Mucosa of stomach (tissue), 1 donor: Measurements from ENCODE around the gene GATD1.

Experiments
- H3K27me3 ChIP-seq: one replicate; pipeline ENCODE4 v1.7.0; 2013; ENCODE audit warnings: mild to moderate bottlenecking, low read length; ENCODE audit not compliant: control insufficient read depth, insufficient read depth
- H3K36me3 ChIP-seq: one replicate; pipeline ENCODE4 v1.7.0; 2013; ENCODE audit warnings: low read length; ENCODE audit not compliant: control insufficient read depth, insufficient read depth
- H3K4me1 ChIP-seq: one replicate; pipeline ENCODE4 v1.7.0; 2013; ENCODE audit warnings: mild to moderate bottlenecking, low read length; ENCODE audit not compliant: control insufficient read depth, insufficient read depth
- H3K4me3 ChIP-seq: one replicate; pipeline ENCODE4 v1.7.0; 2013; ENCODE audit warnings: low read length
- H3K9ac ChIP-seq: one replicate; pipeline ENCODE4 v1.7.0; 2013; ENCODE audit warnings: mild to moderate bottlenecking, low read length, moderate library complexity
- H3K9me3 ChIP-seq: one replicate; pipeline ENCODE4 v1.7.0; 2013; ENCODE audit warnings: mild to moderate bottlenecking, low read length, moderate library complexity; ENCODE audit not compliant: control insufficient read depth
- donor health status: Pancreatic carcinoma.

GATD1 gene

GRCh38 chr11:767238-767637, 10.0 kb downstream of the GATD1 start:
- Histone ChIP-seq H3K4me3 (no peak overlapping the region), H3K36me3 (peaks cover 10% of the 10 kb centered on the region)

GRCh38 chr11:766936-767210, 10.4 kb downstream of the GATD1 start:
- no peak overlapping the region for H3K4me3 ChIP-seq
- peaks cover 16% of the 10 kb centered on the region for H3K4me1 ChIP-seq
- peaks cover 10% of the 10 kb centered on the region for H3K36me3 ChIP-seq
- no peak overlapping the region for H3K9ac ChIP-seq
- no peaks in the 10 kb centered on the region for H3K9me3 ChIP-seq
- no peaks in the 10 kb centered on the region for H3K27me3 ChIP-seq

More at GRCh38 chr11:767238-767637, 10.0 kb downstream of the GATD1 start:
- Histone ChIP-seq H3K9me3 (no peaks in the 10 kb centered on the region), H3K27me3 (no peaks in the 10 kb centered on the region), H3K4me1 (peaks cover 14% of the 10 kb centered on the region), H3K9ac (no peak overlapping the region)

GRCh38 chr11:766106-766935, 11.0 kb downstream of the GATD1 start:
- Histone ChIP-seq H3K36me3 (peaks cover 10% of the 10 kb centered on the region), H3K9ac (no peak overlapping the region), H3K4me3 (no peak overlapping the region), H3K4me1 (peaks cover 16% of the 10 kb centered on the region), H3K27me3 (no peaks in the 10 kb centered on the region), H3K9me3 (no peaks in the 10 kb centered on the region)

- Histone ChIP-seq H3K27me3 (no peaks in the 10 kb centered on the region), H3K9ac (no peak overlapping the region), H3K36me3 (peaks cover 10% of the 10 kb centered on the region), H3K9me3 (no peaks in the 10 kb centered on the region), H3K4me3 (no peak overlapping the region), H3K4me1 (peaks cover 16% of the 10 kb centered on the region)
Measured at GRCh38 chr11:765802-766091, 11.5 kb downstream of the GATD1 start.

GRCh38 chr11:765025-765801, 12.1 kb downstream of the GATD1 start:
- no peaks in the 10 kb centered on the region for H3K9me3 ChIP-seq
- H3K27me3 ChIP-seq = no peaks in the 10 kb centered on the region
- H3K9ac ChIP-seq = no peak overlapping the region
- H3K4me3 ChIP-seq = no peak overlapping the region
- H3K36me3 ChIP-seq = peaks cover 12% of the 10 kb centered on the region
- H3K4me1 ChIP-seq = peaks cover 16% of the 10 kb centered on the region

- Histone ChIP-seq H3K4me3 (no peak overlapping the region), H3K4me1 (peaks cover 16% of the 10 kb centered on the region), H3K36me3 (peaks cover 17% of the 10 kb centered on the region), H3K9ac (no peak overlapping the region), H3K27me3 (no peaks in the 10 kb centered on the region), H3K9me3 (no peaks in the 10 kb centered on the region)
Measured at GRCh38 chr11:764322-765024, 12.8 kb downstream of the GATD1 start.

- H3K9me3 ChIP-seq = no peaks in the 10 kb centered on the region
- peaks cover 17% of the 10 kb centered on the region for H3K36me3 ChIP-seq
- H3K27me3 ChIP-seq = no peaks in the 10 kb centered on the region
- H3K4me3 ChIP-seq = no peak overlapping the region
- H3K9ac ChIP-seq = no peak overlapping the region
- peaks cover 16% of the 10 kb centered on the region for H3K4me1 ChIP-seq
Measured at GRCh38 chr11:763549-764321, 13.6 kb downstream of the GATD1 start.

- Histone ChIP-seq H3K9ac (peak overlapping the region; percentile 40), H3K27me3 (no peaks in the 10 kb centered on the region), H3K9me3 (no peaks in the 10 kb centered on the region), H3K4me1 (peaks cover 16% of the 10 kb centered on the region), H3K4me3 (no peak overlapping the region), H3K36me3 (peaks cover 17% of the 10 kb centered on the region)
Measured at GRCh38 chr11:763073-763463, 14.2 kb downstream of the GATD1 start.

GRCh38 chr11:762421-763072, 14.7 kb downstream of the GATD1 start:
- Histone ChIP-seq H3K36me3 (peaks cover 17% of the 10 kb centered on the region), H3K9ac (peak overlapping the region; percentile 40)

GRCh38 chr11:761526-762108, 15.7 kb downstream of the GATD1 start:
- Histone ChIP-seq H3K9me3 (no peaks in the 10 kb centered on the region), H3K36me3 (peaks cover 20% of the 10 kb centered on the region), H3K9ac (no peak overlapping the region), H3K4me1 (peaks cover 16% of the 10 kb centered on the region), H3K27me3 (no peaks in the 10 kb centered on the region), H3K4me3 (no peak overlapping the region)

More at GRCh38 chr11:762421-763072, 14.7 kb downstream of the GATD1 start:
- Histone ChIP-seq H3K4me3 (no peak overlapping the region), H3K27me3 (no peaks in the 10 kb centered on the region), H3K9me3 (no peaks in the 10 kb centered on the region), H3K4me1 (peaks cover 16% of the 10 kb centered on the region)

- Histone ChIP-seq H3K27me3 (no peaks in the 10 kb centered on the region), H3K4me3 (no peak overlapping the region), H3K4me1 (peaks cover 16% of the 10 kb centered on the region), H3K36me3 (peaks cover 15% of the 10 kb centered on the region), H3K9ac (no peak overlapping the region), H3K9me3 (no peaks in the 10 kb centered on the region)
Measured at GRCh38 chr11:760236-760635, 17.1 kb downstream of the GATD1 start.
